Esophagus mucosa (tissue), 1 donor: ENCODE measurements around the gene DDT. TPM values are rescaled to one million over a fixed set of nuclear protein-coding genes. Genes with fewer than 3 reads are reported as not detected.
"Not testable (repeated sequence)": the region's sequence is repeated elsewhere in the genome, so short reads cannot be mapped to it uniquely, and the experiment has no call there.

Source experiments
- ATAC-seq: fragments of 200-7000 bp; cut with Tn5 transposase; one replicate; pipeline ENCODE4 v1.9.1; 2020
- total RNA-seq: library from RNA; stranded (reverse); gene quantifications from one replicate; pipeline ENCODE4 v1.2.4, GENCODE V29; 2023
- donor health status: DM: yes; HTN: yes; CAD: no.

DDT gene
- total RNA-seq, 1 donor from 2014 or later = 165 TPM

- not testable (repeated sequence) for ATAC-seq
These were observed 15.5 kb upstream of the DDT start for GRCh38 chr22:23989583-23990244.

GRCh38 chr22:23986538-23987178 is 12.4 kb upstream of the DDT start:
- not testable (repeated sequence) for ATAC-seq

GRCh38 chr22:23986089-23986488 is 11.8 kb upstream of the DDT start:
- not testable (repeated sequence) for ATAC-seq

- peak; percentile 68 for ATAC-seq
These were observed 10.2 kb upstream of the DDT start for GRCh38 chr22:23984430-23984829.

- not testable (repeated sequence) for ATAC-seq
These were observed 6.3 kb upstream of the DDT start for GRCh38 chr22:23980567-23980966.

DNA sequence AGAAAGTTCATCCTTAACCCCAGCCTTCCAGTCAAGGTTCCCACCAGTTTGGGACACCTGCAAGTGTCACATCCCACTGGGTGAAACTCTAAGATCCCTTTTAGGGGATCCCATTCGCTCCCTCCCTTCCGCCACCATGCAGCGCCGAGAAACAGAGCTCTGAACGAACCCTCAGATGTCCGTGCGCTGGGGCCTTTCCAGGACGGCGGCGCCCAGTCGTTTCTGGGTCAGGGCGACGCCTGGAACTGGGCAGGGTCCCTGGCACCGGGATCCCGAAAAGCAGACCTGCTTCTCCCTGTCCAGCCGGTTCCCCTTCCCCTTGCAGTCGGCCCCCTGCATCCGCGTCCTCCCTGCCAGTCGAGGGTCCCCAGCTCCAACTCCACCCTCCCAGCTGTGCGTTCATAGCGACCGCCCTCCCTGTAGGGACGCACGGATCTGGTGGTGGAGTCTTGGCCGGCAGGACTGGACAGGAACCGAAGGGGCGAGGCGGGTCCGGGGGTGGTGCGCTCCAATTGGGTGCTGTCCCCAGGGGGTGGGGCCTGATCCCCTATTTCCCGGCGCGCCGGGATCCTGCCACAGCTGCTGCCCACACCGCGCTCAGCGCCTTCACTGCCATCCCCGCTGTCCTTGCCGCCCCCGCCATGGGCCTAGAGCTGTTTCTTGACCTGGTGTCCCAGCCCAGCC is 5.5 kb upstream of the DDT start, which contains the start of gene GSTT2:
TSS of gene GSTT2 (plus strand) at position 578 of the 684 bp plus-strand sequence.
- ATAC-seq = peak; percentile 57

DNA sequence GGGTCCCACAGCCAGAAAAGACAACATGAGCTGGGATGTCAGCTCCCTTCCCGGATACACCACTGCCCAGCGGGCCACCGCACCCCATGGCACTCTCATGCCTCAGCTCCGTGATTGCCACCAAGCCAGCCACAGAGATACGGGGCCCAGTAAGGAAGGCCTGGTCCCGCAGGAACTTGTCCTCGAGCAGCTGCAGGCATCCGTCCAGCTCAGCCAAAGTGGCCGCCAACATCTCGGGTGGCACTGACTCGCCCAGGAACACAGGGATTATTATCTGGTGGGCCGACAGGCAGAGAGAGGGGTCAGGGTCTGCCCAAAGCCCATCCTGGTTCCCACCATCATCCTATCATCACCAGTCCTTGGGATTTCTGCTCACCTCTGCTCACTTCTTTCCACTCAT is 3.1 kb upstream of the DDT start:
- not testable (repeated sequence) for ATAC-seq

DNA sequence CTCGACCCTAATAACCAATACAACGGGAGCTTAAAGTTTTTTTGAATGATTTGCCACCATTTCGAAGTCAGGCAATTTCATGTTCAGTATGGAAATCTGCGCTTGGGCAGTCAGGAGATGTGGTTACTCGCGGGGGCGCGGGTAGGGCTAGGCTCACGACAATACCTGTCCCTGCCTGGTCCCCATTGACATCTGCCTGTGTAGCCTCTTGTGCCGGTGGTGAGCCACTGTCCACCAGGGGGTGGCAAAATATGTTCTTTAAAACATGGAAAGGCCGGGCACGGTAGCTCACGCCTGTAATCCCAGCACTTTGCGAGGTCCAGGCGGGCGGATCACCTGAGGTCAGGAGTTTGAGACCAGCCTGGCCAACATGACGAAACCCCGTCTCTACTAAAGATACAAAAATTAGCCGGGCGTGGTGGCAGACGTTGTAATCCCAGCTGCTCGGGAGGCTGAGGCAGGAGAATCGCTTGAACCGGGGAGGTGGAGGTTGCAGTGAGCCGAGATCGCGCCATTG is 653 bp upstream of the DDT start:
- peak; percentile 30 for ATAC-seq

DNA sequence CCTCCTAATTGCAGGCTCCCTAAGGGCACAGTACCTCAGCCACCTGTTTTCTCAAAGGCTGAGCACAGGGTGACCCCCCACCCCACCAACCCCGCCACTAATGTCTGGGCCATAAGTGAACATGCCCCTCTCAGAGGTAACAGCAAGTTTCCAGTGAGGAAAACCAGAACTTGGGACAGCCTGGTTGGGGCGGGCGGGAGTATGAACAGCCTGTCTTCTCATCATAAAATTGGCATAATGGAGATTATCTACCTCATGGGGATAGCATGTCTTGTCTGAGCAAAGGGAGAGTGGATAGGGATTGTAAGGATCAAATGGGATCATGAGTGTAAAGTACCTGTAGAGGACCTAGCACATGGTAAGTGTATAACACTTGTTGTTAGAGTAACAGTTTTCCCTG is 2.3 kb downstream of the DDT start:
- ATAC-seq = not testable (repeated sequence)

- ATAC-seq = no peak
These were observed 3.3 kb downstream of the DDT start for GRCh38 chr22:23970816-23971486.

DNA sequence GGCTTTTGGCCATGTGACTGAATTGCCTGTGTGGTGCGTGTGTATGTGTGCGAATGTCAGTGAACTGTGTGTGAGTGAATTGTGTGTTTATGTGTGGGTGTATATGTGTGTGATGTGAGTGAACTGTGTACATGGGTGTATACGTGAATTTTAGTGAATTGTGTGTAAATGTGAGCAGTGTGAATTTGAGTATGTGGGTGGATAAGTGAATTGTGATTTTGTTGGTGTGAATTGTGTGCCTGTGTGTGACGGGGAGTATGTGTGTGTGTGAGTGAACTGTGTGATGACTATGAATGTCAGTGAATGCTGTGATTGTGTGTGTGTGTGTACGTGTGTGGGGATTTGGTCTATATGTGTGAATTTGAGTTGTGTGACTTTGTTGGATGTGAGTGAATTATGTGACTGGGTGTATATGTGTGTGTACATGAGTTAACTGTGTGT is 4.0 kb downstream of the DDT start:
- no peak for ATAC-seq

DNA sequence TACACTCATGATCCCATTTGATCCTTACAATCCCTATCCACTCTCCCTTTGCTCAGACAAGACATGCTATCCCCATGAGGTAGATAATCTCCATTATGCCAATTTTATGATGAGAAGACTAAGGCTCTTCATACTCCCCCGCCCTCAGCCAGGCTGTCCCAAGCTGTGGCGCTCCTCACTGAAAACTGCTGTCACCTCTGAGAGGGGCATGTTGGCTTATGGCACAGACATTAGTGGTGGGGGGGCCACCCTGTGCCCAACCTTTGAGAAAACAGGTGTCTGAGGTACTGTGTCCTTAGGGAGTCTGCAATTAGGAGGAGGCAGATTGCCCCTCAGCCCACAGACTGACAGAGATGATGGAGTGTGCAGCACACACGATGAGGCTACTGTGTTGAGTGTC is 5.2 kb downstream of the DDT start:
- no peak for ATAC-seq

DNA sequence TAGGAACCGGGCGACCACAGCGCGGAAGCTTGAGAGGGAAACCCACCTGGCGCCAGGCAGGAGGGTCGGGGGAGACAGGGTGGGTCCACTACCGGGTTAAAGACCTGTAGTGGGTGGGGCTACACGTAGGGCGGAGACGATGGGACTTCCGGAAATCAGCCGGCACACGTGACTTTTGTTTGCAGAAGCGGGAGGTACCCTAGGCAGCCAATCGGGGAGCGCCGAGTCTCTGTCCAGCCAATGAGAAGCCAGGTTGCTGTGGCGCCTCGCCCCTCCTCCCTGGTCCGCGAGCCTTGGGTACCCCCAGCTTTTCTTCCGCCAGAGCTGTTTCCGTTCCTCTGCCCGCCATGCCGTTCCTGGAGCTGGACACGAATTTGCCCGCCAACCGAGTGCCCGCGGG is 7.7 kb downstream of the DDT start, which contains the start of gene DDTL:
TSS of gene DDTL (plus strand) at position 321 of the 400 bp plus-strand sequence. CDS start at position 348, 27 bp downstream.
- peak; percentile 93 for ATAC-seq

DNA sequence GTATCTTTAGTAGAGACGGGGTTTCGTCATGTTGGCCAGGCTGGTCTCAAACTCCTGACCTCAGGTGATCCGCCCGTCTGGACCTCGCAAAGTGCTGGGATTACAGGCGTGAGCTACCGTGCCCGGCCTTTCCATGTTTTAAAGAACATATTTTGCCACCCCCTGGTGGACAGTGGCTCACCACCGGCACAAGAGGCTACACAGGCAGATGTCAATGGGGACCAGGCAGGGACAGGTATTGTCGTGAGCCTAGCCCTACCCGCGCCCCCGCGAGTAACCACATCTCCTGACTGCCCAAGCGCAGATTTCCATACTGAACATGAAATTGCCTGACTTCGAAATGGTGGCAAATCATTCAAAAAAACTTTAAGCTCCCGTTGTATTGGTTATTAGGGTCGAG is 8.1 kb downstream of the DDT start:
- ATAC-seq = peak; percentile 24

DNA sequence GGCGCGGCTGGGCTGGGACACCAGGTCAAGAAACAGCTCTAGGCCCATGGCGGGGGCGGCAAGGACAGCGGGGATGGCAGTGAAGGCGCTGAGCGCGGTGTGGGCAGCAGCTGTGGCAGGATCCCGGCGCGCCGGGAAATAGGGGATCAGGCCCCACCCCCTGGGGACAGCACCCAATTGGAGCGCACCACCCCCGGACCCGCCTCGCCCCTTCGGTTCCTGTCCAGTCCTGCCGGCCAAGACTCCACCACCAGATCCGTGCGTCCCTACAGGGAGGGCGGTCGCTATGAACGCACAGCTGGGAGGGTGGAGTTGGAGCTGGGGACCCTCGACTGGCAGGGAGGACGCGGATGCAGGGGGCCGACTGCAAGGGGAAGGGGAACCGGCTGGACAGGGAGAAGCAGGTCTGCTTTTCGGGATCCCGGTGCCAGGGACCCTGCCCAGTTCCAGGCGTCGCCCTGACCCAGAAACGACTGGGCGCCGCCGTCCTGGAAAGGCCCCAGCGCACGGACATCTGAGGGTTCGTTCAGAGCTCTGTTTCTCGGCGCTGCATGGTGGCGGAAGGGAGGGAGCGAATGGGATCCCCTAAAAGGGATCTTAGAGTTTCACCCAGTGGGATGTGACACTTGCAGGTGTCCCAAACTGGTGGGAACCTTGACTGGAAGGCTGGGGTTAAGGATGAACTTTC is 13.0 kb downstream of the DDT start, which contains the start of gene GSTT2B:
TSS of gene GSTT2B (minus strand) at position 112 of the 688 bp plus-strand sequence. CDS start at position 48, 64 bp downstream.
- ATAC-seq = peak; percentile 56

DNA sequence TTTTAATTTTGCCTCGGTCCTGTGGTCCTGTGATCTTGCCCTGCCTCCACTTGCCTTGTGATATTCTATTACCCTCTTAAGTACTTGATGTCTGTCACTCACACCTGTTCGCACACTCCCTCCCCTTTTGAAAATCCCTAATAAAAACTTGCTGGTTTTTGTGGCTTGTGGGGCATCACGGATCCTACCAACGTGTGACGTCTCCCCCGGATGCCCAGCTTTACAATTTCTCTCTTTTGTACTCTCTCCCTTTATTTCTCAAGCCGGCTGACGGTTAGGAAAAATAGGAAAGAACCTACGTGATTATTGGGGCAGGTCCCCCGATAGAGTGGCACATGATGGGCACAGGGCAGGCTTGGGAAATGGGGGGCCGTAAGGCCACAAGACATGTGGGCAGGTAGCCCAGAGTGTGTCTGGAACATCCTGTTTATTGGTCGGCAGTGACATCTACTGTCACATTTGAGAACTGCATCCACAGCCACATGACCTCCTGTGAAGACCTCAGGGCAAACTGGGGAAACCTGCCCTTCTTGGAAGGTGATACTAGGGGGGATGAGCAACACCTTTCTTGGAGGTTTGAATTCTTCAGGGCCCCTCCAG is 17.8 kb downstream of the DDT start:
- peak; percentile 63 for ATAC-seq

GRCh38 chr22:23955886-23956285 is 18.4 kb downstream of the DDT start:
- not testable (repeated sequence) for ATAC-seq

DNA sequence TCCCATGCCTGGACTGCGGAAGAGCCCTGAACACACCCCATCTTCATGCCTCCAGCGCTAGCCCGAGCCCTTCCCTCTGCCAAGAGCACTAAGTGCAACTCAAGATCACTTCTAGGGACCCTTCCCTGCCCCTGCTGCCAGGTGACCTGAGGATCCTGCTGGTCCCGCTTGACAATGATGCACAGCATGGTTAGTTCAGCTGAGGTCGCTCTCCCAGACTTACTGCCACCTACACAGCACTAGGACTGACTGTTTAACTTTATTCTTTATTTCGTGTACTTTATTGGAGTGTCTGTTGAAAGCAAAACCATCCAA is 19.3 kb downstream of the DDT start:
- ATAC-seq = not testable (repeated sequence)

DNA sequence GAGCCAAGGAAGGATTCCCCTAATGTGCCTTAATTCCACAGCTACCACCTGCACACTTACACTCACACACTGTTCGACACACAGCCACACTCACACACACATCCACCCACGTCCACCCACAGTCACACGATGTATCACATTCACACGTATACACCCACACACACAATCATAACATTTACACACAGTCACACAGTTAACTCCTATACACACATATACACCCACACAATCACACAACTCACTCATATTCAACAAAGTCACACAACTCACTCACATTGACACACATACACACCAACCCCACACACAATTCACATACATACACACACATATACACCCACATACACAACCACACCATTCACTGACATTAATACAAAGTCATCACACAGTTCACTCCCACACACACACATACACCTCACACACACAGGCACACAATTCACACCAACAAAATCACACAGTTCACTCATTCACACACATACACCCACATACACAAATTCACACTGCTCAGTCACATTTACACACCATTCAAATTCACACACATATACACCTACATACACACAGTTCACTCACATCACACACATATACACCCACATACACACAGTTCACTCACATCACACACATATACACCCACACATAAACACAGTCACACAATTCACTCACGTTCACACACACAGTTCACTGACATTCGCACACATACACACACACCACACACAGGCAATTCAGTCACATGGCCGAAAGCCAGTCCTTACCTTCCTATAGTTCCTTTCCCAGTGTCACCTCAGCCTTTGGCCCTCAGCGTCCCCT is 19.8 kb downstream of the DDT start:
- ATAC-seq = not testable (repeated sequence)

DNA sequence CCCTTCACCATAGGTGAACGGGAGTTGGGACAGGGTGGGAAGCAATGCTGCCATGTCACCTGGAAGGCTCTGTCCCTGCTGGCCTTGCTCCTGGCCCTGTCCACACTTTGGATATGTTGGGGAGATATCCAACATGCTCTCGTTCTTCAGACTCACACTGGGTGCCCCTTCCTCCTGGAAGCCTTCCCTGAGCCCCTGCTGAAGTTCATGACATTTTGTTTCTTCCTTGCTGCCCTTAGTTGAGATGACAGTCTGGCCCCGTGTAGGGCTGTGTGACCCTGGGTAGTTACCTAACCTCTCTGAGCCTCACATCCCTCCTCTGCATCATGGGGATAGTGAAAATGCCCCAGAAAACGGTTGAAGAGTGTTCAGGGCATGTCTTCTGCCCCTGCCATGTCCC is 20.8 kb downstream of the DDT start:
- not testable (repeated sequence) for ATAC-seq
